Measurements from ENCODE around the gene KPTN.

KPTN gene

DNA sequence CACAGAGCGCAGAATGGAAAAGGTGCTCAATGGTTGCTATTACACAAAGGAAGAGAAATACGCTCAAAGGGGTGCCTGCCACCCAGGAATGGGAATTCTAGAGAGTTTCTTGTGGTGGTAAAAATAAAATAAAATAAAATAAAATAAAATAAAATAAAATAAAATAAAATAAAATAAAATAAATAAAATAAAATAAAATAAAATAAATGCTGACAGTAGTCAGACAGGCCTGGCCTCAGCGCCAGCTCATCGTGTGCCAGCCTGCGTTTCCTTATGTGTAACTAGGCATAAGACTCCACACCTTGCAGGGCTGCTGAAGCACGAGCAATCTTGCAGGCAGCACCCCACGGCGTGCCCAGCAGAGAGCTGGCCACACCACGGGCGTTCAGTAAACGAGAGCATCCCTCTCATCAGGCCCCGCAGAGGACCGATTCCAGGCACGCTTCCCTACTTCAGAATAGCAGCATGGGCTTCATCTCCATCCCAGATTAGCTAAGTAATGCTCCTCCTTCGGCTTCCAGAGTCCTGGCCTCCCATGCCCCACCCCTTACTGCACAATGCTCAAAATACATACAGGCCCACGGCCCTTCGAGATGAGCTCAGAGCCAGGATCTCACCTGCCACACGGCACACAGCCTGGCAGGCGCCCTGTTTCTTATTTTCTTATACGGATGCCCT is 25.3 kb upstream of the KPTN start:
- DNase-seq (ENCODE audit: low read depth in 2 of 3, low spot score in 2 of 3), result no peak

DNA sequence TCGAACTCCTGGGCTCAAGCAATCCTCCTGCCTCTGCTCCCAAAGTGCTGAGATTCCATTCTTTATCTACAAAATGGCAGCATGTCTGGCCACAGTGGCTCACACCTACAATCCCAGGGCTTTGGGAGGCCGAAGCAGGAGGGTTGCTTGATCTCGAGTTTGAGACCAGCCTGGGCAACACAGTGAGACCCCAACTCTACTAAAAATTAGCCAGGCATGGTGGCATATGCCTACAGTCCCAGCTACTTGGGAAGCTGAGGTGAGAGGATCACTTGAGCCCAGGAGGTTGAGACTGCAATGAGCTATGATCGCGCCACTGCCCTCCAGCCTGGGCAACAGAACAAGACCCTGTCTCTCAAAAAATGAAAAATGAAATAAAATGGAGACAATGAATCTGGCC is 24.7 kb upstream of the KPTN start:
- DNase-seq (ENCODE audit: low read depth in 2 of 3, low spot score in 2 of 3), result no peak

DNA sequence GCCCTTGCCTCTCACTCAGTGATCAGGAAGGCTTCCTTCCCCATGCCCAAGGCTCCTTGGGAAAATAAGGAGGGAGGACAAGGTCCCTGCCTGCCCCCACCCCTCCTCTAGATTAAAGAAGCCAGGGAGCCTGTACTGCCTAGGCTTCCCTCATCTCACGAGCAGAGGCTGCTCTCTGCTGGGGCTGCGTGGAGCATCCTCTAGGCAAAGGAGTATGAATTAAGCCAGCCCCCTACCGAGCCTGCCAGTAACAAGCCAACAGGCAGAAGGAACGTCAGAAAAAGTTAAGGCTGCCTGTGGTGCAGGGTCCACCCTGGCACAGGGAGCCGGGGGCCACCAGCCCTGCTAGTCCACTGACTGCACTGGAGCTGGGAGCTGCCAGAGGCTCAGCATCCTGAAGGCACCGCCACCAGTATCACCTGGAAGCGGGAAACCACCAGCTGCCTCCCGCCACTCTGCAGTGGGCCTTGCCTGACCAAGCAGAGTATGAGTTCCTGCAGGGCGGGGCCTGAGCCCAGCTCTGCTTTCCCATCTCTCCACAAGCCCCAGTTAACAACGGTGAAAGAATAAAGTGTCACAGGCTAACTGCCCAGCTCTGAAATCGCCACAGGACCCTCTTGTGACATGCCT is 24.0 kb upstream of the KPTN start:
- DNase-seq (ENCODE audit: low read depth in 2 of 3, low spot score in 2 of 3), result no peak

DNA sequence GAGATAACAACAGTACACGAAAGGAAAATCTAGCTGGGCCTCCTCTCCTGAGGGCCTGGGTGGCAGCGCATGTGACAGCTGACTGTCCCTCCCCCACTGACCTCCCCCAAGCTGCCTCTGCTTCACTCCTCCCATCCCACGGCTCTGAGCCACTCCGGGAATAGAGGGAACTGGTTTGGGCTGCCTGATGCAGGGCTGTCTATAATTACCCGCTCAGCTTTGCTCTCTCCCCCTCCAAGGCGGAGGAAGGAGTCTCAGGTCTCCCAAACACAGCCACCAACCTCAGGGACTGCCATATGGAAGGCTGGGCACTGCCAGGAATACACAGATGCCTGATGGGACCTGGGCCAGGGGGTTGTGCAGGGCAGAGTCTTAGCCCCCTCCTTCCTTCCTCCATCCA is 23.0 kb upstream of the KPTN start:
- no peak for DNase-seq (ENCODE audit: low read depth in 2 of 3, low spot score in 2 of 3)

DNA sequence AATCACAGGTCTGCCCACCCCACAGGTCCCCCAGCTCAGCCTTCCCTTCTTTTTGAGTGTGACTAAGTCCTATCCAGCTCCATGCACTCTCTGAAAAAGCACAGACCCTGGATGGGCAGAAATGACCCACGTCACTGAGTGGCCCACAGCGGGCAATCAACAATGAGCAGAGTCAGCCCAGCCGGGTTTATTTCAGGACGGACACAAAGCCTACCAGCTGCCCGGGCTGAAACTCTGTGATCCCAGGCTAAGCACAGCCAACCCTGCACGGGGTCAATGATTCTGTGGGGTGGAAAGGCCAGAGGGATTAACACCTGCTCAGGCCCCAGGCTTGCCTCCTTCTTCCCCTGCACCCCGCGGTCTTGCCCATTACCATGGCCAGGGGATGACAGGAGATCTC is 22.4 kb upstream of the KPTN start:
- no peak for DNase-seq (ENCODE audit: low read depth in 2 of 3, low spot score in 2 of 3)

DNA sequence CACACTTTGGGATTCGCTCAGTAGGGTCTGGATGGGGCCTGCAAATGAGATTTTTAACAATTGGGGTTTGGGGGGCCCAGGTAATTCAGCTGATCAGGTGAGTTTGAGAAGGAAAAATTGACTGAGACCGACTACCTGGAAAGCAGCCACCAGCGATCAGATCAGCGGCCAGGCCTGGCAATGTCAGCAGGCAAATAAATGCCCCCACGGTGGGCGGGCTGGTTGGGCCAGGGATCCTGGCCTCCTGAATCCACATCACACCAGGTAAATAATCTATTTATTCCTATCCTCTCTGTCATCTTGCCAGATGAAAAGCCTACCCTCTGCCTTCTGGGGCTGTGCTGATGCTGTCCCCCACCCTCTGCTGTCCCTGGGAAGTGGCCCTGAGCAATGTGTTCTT is 21.5 kb upstream of the KPTN start:
- no peak for DNase-seq (ENCODE audit: low read depth in 2 of 3, low spot score in 2 of 3)

DNA sequence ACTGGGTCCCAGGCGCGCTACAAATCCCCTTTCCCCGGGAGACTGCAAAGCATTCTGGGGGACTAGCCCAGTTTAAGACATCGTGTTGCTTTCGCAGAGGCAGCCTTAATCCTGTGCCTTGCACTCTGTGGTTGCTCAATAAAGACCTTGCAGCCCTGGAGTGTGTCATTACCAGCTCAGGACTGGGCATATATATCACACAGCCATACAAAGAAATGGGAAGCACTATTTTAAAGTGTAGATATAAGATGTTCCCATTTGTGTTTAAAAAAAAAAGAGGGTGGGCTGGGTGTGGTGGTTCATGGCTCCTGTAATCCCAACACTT is 19.8 kb upstream of the KPTN start:
- DNase-seq (ENCODE audit: low read depth in 2 of 3, low spot score in 2 of 3), result no peak

DNA sequence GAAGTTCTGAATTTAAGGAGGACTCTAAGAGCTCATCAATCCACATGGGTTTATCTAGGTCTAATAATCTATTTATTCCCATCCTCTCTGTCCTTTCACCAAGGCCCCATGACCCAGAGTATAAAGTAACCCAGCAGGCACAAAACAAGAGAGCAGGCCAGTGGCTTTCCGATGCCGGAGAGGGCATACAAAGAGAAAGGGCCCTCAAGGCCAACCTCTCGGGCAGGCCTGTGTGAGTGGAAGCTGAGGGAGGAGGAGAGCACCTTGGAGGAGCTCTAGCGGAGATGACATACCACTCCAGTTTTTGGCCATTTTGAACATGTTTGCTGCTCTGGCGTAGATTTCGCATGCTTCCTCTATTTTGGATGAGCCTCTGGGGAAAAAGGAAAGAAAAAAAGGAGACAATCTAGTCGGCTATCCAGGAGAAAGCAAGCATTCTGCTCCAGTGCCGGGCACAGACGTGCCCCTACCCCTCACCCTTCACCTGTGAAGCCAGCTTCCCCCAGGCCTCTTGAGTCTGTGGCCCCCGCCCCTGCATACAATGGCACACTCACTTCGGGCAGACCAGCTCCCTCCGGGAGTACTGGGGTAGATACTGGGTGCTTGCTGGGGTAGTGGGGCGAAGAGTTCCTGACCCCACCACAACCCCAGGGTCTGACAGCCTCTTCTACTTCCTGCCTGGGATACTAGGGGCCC is 19.3 kb upstream of the KPTN start:
- no peak for DNase-seq (ENCODE audit: low read depth in 2 of 3, low spot score in 2 of 3)

DNA sequence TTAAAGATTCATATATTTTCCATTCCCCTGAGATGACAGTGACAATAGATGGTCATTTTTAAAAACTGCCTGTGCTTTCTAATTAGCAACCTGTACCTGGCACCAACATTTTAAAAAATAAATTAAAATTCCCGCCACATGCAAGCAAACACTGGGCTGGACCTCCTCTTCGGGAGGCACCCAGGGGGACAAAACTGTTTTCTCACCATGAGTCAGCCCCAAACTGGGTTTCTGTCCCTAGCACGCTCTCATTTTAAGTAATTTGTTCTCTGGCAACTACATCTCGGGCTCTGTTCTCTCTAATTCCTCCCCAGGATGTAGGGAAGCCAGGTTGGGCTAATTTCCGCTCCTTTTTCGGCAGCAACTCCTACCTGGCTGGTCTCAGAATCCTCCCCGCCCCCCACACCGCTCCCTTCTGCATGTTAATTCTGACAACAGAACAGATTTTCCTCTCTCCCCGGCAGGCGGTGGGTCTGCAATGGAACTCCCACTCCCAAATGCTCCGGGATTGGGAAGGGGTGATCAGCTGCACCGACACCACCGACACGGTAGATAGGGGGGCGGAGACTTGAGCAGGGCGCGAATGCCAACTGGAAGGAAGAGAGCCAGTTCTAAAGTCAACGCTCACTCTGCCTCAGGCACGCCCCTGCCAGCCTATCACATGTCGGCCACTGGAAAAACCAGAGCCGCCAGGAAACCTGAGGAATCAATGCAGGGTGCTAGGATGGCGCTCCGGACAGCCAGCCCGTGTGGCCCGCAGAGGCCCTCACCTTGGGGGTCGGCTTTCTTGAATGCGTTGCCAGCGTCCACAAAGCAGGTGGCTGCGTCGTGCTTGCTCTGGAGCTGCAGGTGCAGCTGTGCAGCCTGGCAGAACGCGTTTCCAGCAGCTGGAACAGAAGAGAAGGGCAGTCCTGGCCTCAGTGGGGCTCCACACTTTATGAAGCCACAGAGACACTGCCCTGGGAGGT is 16.1 kb upstream of the KPTN start:
- no peak for DNase-seq (ENCODE audit: low read depth in 2 of 3, low spot score in 2 of 3)

DNA sequence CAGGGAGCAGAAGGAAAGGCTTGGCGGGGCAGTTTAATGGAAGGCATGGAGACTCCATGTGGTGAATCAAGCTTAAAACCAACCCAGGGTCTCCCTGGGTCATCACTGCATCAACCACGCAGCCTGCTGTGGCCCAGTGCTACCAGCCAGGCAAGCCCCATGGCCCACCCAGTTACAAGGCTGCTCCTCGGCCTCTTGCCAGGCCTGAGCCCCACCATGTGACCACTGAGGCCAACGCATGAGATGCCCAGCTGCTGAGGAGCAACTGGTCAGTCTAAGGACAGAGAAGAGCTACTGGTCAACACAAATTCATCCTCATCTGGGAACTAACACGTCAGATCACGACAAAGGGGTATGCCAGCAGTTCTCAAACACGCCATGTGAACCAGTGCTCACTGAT is 15.4 kb upstream of the KPTN start:
- DNase-seq (ENCODE audit: low read depth in 2 of 3, low spot score in 2 of 3), result no peak

DNA sequence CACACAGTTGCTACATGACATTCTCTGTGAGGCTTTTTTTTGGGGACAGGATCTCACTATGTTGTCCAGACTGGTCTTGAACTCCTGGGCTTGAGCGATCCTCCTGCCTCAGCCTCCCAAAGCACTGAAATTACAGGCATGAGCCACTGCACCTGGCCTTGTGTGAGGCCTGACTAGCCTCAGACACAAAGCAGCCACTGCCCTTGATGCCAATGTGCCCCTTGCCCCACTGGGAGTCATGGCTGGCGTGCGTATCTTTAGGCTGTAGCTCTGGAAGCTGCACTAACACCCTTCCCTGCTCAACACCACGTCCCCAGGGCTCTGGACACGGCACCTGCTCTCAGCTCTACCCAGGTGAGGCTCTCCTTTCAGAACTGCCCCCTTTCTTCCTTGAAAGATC is 14.5 kb upstream of the KPTN start:
- no peak for DNase-seq (ENCODE audit: low read depth in 2 of 3, low spot score in 2 of 3)

DNA sequence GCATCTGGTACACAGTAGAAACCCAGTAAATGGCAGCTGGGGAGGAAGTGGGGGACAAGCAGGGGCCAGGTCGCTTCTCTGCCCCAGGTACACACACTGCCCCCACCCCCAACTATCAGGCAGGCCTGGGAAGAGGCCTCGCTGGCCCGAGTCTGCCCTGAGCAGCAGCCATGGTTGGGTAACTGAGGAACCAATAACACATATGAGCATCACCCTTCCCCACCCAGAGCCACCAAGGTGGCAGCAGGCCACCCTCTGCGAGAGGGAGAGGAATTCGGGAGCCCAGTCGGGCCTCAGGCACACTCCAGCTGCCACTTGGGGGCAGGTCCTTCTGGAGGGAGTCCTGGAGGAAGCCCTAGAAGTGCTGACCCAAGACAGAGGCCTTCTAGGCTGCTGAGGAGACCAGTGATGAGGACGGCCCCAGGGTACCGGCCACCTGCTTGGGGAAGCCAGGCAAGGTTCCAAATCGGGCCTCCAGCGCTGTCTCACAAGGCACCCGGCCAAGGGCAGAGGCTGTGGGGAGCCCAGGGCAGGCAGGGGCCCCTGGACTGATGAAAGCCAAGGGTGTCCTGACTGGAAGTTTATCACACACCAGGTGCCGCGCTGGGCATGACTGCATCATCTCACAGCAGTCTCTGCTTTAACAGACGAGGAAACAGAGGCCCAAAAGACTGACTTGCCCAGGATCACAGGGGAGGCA is 14.0 kb upstream of the KPTN start:
- DNase-seq (ENCODE audit: low read depth in 2 of 3, low spot score in 2 of 3), result no peak

DNA sequence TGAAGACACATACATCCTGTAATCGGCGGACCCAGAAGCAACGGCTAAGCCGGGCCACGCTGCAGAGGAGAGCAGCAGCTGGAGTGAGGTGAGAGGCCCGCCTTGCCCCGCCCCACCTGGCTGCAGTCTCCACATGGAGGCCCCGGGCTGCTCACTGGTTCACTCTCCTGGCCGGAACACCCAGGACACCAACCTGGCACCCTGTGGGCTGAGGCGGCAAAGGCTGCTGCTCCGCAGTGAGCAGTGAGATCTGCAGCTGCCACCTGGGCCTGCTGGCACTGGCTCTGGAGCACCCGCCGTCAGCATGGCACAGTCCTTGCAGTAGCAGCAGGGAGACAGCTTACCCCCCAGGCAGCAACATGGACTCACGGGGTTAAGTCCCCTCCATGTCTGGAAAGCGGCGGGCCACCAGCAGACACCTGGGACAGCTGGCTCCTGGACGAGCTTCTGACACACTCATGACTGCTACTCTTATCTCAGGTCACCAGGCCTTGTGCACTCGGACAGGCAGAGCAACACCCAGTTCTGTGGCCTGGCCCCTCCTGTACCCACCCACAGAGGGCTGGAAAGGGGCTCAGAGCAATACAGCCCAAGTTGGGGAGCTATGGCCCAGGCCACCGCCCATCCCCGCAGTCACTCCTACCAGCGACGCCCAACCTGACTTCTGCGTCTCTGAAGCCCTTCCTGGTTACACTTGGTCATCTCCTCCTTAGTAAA is 13.2 kb upstream of the KPTN start:
- DNase-seq (ENCODE audit: low read depth in 2 of 3, low spot score in 2 of 3), result no peak

DNA sequence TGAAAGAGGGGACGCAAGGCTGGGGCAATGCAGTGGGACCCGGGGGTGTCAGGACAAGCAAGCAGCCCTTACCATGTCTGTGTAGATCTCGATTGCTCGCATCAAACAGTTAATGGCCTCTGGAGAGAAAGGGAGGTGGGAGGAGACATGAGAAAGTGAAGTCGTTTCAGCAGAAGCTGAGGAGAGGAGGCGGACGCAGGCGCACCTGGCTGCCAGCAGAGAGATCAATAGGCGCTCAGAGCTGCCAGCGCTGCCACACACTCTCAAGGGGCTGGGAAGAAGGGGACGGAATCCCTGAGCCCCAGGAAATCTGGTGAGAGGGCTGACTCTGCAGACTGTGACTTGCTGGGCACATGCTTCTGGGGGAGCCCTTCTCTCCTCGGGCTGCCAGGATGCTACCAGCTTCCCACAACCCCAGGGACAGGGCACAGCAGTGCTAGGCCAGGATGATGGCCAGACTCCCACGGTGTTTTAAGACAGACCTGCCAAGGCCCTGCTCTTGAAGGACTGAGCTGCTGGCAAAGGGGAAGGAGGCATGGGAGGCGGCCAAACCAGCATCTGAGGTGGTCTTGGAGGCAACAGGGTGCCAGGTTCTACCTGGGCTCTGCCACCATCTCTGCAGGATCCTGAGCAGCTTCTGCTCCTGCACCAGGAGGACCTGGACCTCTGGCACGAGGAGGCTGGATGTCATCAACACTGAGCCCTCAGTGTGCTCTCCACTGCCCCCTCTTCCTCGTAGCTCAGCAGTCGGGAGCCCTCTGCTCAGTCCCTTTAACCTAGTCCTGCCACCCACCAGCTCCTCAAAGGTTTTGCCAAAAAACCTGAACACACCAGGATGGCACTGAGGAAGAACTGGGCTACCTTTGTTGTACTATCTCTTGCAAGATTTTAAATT is 11.7 kb upstream of the KPTN start:
- DNase-seq (ENCODE audit: low read depth in 2 of 3, low spot score in 2 of 3), result no peak

DNA sequence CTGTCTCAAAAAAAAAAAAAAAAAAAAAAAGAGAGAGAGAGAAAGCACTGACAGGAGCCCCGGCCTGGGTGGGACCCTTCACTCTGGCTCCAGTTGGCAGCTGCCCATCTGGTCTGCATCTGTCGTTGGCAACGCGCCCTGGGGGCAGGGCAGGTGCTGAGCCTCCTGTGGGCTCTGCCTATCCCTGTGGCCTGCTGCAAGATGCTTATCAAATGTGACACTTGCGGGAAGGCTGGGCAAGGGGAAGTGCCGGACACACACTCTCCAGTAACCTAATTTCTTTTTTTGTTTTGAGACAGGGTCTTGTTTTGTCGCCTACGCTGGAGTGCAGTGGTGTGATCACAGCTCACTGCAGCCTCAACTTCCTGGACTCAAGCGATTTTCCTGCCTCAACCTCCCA is 10.7 kb upstream of the KPTN start:
- no peak for DNase-seq (ENCODE audit: low read depth in 2 of 3, low spot score in 2 of 3)

DNA sequence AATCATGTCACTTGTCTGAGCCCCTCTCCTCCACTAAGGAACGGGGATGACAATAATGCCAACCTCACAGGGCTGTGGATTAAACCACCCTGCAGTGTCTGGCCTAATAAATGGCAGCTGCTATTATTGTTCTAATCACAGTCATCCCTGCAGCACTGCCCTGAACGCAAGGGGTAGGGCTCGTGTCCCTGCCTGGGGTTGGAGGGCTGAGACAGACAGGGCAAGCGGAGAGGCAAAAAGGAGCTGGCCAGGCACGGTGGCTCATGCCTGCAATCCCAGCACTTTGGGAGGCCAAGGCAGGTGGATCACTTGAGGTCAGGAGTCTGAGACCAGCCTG is 10.2 kb upstream of the KPTN start:
- no peak for DNase-seq (ENCODE audit: low read depth in 2 of 3, low spot score in 2 of 3)

DNA sequence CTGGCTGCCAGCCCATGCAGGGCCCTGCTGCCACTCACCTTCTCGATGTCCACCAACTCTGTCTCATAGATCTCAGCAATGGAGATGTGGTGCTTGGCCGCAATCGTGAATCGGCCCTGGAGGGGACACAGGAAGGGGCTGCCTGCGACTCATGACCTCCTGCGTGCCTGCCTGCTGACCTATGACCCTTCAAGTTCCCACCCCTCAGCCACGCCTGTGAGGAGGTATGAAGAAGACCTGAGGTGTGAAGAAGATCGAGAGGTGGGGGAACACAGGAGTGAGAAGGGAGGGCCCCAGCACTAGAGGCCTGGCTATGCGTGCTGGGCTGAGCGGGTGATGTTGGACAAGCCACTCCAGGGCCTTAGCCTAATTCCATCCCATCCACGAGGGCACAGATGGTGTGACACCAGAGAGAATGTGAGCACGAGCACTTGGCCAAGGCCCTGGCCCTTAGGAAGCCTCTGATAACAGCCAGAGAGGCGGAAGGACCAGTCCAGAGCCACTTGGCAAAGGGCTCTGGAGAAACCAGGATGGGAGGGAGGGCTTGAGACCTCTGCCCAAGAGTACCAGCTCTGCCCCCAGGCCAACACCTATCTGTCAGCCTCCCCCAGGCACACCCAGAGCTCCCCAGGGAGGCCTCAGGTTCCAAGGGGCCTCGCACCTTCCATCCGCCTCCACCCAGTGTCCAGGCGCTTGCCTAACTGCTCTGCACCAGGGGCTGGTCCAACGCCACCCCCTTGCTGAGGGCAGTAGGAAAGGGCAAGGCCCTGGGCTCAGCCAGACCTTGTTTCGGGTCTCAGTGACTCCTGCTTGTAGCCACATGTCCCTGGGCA is 9.6 kb upstream of the KPTN start:
- no peak for DNase-seq (ENCODE audit: low read depth in 2 of 3, low spot score in 2 of 3)

DNA sequence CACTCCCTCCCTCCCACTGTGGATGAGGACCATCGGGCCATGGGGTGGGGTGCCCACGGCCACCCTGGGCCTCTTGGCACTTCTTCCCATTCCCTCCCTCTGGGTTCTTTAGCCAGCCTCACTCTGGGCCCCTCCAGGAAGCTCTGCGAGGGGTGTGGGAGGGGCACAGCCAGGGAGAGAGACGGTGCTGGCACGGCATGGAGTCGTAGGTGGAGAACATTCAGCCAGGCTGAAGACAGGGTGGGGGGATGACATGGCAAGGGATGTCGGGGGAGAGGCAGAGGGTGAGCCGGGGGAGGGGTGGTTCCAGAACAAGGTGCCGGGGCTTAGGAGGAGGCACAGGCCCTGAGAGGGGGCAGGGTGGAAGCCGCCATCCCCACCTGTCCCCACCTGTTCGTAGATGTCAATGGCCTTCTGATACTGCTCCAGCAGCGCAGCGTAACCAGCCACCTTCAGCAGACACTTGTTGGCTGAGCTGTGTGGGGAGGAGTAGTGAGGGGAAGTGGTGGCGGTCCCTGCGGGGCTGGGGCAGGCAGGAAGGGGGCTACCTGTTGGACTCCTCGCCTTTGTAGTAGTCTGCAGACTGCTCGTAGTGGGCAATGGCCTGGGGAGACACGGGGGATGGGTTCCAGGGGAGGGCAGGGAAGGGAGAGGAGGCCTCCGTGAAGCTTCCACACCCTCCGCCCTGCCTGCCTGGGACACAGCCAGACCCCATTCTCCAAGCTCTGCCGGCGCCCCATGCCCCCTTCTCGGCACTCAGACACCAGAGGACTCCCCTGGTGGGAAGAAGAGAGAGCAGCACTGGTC is 8.8 kb upstream of the KPTN start:
- no peak for DNase-seq (ENCODE audit: low read depth in 2 of 3, low spot score in 2 of 3)
